AG04450 (cell line): ENCODE data around the gene MATCAP1. TPM values are rescaled to one million over a fixed set of nuclear protein-coding genes. Genes with fewer than 3 reads are reported as not detected.
A peak's percentile ranks its signal among the peaks of the same experiment; 100 is the strongest.

Source experiments
- CTCF ChIA-PET: fragments of 300-600, 350-600 bp; formaldehyde crosslinking; extraction: SDS; loops from one replicate; lab custom pipeline; 2022; ENCODE audit warnings: antibody characterized with exemption, inconsistent platforms; lab: Charles Lee
- POLR2A ChIA-PET: fragments of 350-600 bp; formaldehyde crosslinking; extraction: SDS; loops from one replicate; lab custom pipeline; 2021; ENCODE audit warnings: antibody characterized with exemption, inconsistent platforms; lab: Yijun Ruan, JAX
- DNase-seq: peaks from one replicate; pipeline ENCODE4 v3.0.0-alpha.2; 2011; ENCODE audit warnings: low read depth, low spot score
- H3K27ac ChIP-seq: one replicate; pipeline ENCODE4 v1.5.1; 2012; ENCODE audit warnings: low read depth, low read length, control low read depth
- H3K27me3 ChIP-seq: one replicate; pipeline ENCODE4 v1.6.0; 2012; ENCODE audit warnings: low read length; ENCODE audit not compliant: control insufficient read depth, insufficient read depth
- H3K4me3 ChIP-seq: 2 replicates; pipeline ENCODE4 v1.5.1; 2011; ENCODE audit warnings: mild to moderate bottlenecking, low read depth, low read length, control low read depth
- H3K9me3 ChIP-seq: 2 replicates; pipeline ENCODE4 v1.5.1; 2012; ENCODE audit warnings: low read length; ENCODE audit not compliant: control insufficient read depth, insufficient read depth
- polyA plus RNA-seq: library from polyadenylated mRNA; depleted of rRNA; stranded (reverse); fragments of >200 nt; gene quantifications from 2 replicates; pipeline ENCODE4 v1.2.3, GENCODE V29; 2011
- TF ChIP-seq, protein P1 (sequence below): IDR thresholded peaks from 2 replicates; pipeline ENCODE4 v1.5.1; 2011; ENCODE audit warnings: low read depth, low read length, control low read depth, inconsistent platforms

Gene MATCAP1
- polyA plus RNA-seq, 1 experiment, result 13.9 TPM

DNA sequence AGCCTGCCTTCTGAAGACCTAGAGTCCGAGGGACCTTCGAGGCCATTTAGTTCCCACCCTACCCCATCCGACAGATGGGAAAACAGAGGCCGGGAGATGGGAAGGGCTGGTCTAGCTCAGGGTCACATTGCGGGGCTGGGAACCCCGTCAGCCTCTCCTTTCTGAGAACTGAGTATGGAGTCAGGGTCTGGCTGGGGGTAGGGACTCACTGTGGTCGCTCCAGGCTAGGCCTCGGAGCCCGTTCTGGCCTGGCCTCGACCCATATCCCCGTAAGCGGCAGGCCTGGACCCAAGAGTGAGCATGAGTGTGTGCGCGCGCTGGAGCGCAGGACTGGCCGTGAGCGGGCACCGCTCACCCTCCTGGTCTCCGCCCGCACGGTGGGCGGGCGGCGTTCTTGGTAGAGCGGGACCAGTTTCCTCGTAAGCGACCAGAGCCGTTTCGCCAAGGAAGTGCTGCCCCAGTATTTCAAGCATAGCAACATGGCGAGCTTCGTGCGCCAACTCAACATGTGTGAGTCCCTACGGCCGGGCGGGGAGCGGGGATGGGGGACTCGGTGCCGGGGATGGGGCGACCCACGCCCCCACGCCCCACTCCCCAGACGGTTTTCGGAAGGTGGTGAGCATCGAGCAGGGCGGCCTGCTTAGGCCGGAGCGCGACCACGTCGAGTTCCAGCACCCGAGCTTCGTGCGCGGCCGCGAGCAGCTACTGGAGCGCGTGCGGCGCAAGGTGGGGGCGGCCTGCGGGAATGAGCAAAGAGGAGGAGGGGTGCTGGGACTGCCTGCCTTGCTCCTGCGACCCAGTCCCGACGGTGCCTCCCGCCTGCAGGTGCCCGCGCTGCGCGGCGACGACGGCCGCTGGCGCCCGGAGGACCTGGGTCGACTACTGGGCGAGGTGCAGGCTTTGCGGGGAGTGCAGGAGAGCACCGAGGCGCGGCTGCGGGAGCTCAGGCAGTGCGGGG is 18.4 kb downstream of the MATCAP1 start:
- TF ChIP-seq, protein P1, sequence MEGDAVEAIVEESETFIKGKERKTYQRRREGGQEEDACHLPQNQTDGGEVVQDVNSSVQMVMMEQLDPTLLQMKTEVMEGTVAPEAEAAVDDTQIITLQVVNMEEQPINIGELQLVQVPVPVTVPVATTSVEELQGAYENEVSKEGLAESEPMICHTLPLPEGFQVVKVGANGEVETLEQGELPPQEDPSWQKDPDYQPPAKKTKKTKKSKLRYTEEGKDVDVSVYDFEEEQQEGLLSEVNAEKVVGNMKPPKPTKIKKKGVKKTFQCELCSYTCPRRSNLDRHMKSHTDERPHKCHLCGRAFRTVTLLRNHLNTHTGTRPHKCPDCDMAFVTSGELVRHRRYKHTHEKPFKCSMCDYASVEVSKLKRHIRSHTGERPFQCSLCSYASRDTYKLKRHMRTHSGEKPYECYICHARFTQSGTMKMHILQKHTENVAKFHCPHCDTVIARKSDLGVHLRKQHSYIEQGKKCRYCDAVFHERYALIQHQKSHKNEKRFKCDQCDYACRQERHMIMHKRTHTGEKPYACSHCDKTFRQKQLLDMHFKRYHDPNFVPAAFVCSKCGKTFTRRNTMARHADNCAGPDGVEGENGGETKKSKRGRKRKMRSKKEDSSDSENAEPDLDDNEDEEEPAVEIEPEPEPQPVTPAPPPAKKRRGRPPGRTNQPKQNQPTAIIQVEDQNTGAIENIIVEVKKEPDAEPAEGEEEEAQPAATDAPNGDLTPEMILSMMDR, result no peak
- Histone ChIP-seq H3K4me3 (no peak overlapping the region), H3K9me3 (peaks cover 2% of the 10 kb centered on the region; the same call in 1 of the 2 replicates), H3K27me3 (peaks cover 50% of the 10 kb centered on the region), H3K27ac (no peak overlapping the region)
- CTCF ChIA-PET, result interaction anchor here (3.5 kb wide), 1 partner anchor 10 kb away, joined by 13 read pairs; no protein-coding TSS in a partner anchor
- no peak for DNase-seq
- POLR2A ChIA-PET, result interaction anchor here (0.5 to 0.6 kb wide), 2 partner anchors 17 to 35 kb away, joined by 3 read pairs; no protein-coding TSS in a partner anchor

DNA sequence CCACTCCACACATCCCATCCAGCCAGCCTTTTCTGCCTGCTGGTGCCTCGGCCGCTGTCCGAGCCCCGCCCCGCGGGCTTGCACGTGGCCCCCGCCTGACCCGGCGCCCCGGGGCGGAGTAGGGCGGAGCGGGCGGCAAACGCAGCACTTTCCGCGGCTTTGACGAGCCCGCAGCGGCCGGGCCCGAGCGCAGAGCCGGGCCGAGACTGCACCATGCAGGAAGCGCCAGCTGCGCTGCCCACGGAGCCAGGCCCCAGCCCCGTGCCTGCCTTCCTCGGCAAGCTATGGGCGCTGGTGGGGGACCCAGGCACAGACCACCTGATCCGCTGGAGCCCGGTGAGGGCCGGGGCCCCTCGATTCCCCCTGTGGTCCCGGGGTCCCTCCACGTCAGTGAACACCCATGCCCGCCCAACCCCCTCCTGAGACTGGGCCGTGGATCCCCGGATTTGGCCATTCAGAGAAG is 19.1 kb downstream of the MATCAP1 start, which contains the start of gene HSF4:
HSF4 (plus strand) TSS at position 147 of the 463 bp plus-strand sequence; CDS start at position 214, 67 bp downstream.
- TF ChIP-seq, protein P1, result no peak
- H3K9me3 ChIP-seq, result peaks cover 2% of the 10 kb centered on the region; the same call in 1 of the 2 replicates
- no peak for DNase-seq
- CTCF ChIA-PET, result no interaction called here
- POLR2A ChIA-PET, result no interaction called here
- H3K4me3 ChIP-seq, result peak within 1 kb of the TSS; percentile 43
- no peak within 1 kb of the TSS for H3K27ac ChIP-seq
- H3K27me3 ChIP-seq, result peaks cover 50% of the 10 kb centered on the region

DNA sequence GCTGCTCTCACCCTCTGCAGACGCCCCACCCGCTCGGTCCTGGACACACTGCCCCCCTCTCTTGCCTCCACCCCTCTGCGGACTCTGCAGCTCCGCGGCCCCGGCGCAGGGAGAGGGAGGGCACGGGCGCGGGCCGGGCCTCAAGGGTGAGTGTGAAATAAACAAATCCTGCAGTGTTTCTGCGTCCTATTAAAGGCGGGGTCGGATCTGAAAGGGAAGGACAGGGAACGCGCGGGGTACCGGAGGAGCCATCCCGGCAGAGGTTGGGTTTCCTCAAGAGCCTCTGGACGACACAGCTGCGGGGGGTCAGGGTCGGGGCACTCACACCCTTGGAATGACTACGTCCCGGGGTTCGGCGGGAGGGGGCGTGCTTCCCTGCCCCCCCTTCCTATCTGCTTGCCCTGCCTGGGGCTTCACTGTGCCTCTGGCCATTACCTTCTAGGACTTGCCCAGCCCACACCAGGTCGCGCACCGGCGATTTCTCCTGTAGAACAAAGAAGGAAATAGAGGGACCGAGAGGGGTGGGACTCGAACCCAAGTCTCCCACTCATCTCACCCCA is 19.7 kb downstream of the MATCAP1 start:
- TF ChIP-seq, protein P1, result no peak
- H3K27me3 ChIP-seq, result peaks cover 50% of the 10 kb centered on the region
- ChIA-PET POLR2A (interaction anchor here (0.7 to 1.5 kb wide), 4 partner anchors 10 to 34 kb away, joined by 3 to 4 read pairs (median 3); no protein-coding TSS in a partner anchor), CTCF (interaction anchor here (1.1 kb wide), 1 partner anchor 9 kb away, joined by 5 read pairs; no protein-coding TSS in a partner anchor)
- DNase-seq, result no peak
- H3K27ac ChIP-seq, result no peak overlapping the region
- H3K9me3 ChIP-seq, result peaks cover 7% of the 10 kb centered on the region; the same call in 1 of the 2 replicates
- H3K4me3 ChIP-seq, result peak overlapping the region; percentile 43

DNA sequence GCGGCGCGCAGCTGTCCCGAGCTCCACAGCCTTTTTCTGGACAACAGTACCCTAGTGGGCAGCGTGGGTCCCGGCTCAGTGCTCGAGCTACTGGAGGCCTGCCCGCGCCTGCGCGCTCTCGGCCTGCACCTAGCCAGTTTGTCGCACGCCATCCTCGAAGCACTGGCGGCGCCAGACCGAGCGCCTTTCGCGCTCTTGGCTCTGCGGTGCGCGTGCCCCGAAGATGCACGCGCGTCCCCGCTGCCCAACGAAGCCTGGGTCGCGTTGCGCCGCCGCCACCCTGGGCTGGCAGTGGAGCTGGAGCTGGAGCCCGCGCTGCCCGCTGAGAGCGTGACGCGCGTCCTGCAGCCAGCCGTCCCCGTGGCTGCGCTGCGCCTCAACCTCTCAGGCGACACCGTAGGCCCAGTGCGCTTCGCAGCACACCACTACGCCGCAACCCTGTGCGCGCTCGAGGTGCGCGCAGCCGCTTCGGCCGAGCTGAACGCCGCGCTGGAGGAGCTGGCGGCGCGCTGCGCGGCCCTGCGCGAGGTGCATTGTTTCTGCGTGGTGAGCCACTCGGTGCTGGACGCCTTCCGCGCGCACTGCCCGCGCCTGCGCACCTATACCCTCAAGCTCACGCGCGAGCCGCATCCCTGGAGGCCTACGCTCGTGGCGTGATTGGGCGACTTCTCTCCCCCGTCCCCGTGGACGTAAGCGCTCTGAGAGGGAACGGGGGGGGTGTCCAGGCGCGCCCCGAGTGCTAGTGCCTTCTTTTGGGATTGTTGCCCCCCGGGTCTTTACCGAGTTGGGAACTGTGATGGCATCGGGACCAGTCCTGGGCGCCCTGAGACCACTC is 20.4 kb downstream of the MATCAP1 start:
- CTCF ChIA-PET, result interaction anchor here (0.6 to 1.1 kb wide), 2 partner anchors 8 to 206 kb away, joined by 4 to 5 read pairs; no protein-coding TSS in a partner anchor
- Histone ChIP-seq H3K9me3 (peaks cover 7% of the 10 kb centered on the region; the same call in 1 of the 2 replicates), H3K27me3 (peaks cover 50% of the 10 kb centered on the region), H3K4me3 (peak overlapping the region; percentile 43), H3K27ac (no peak overlapping the region)
- no peak for DNase-seq
- TF ChIP-seq, protein P1, result no peak
- POLR2A ChIA-PET, result interaction anchor here (0.7 to 1.5 kb wide), 5 partner anchors 11 to 203 kb away, joined by 3 to 6 read pairs (median 3); no protein-coding TSS in a partner anchor
